Measurements from ENCODE around the gene PSEN1.

PSEN1 gene

DNA sequence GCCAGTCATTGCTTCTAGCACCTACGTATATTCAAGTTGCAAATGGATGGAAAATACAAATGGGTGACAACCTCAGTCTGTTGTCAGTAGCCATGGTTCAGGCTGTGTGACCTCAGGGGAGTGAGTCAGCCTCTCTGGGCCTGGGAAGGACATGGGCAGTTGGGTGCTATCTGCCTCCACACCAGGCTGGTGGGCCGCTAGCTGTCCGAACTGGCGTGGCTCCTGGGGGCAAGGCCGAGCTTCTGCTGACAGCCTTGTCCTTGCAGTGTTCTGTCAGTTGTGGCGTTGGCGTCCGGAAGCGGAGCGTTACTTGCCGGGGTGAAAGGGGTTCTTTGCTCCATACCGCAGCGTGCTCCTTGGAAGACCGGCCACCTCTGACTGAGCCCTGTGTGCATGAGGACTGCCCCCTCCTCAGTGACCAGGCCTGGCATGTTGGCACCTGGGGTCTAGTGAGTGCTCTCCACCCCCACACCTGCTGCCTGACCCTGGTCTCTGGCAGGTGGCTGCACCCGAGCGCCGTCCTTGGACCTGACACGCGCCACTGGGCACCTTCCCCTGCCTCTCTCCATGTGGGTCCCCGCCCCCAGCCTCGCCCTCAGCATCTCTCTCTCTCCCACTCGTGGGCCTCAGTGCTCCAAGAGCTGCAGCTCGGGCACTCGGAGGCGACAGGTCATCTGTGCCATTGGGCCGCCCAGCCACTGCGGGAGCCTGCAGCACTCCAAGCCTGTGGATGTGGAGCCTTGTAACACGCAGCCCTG, 118.1 kb downstream of the PSEN1 start:
- DNase-seq (ENCODE audit: low spot score): no peak

DNA sequence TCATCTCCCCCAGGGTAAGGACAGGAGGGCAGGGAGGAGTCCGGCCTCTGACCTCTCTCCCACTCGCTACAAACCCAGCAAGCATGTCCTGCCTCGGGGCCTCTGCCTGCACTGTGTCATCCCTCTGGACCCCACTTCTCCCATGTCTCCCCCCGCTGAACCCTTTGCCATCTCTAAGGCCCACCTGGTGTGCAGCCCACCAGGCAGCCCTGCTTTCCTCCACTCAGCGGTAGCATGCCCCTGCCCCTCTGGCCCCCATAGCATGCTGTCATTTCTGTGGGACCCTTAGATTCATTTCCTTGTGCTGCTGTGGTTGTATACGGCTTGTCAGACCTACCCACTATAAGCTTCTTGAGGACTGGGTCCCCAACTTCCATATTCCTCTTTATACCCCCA, 118.7 kb downstream of the PSEN1 start:
- no peak for DNase-seq (ENCODE audit: low spot score)

DNA sequence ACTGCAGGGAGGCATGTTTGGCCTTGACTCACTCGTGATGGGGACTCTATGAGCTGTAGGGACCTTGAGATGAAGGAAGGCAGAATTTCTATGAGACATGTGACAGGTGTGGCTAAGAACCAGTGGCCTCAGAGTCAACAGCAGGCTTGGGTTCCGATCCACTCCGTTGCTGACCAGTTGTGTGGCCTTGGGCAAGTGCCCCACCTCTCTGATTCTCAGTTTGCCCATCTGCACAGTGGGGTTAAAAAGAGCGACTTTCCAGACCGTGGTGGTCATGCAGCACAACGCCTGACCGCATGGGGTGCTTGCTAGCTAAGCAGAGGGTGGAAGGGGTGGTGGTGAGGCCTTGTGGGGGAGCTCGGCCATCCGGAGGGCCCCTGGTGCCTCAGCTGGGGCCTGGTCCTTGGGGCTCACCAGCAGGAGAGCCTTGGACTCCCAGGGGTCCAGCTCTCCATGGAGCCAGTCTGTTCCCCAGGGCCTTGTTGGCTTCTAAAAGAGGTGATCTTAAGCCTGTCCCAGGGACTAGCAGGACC, 119.5 kb downstream of the PSEN1 start:
- no peak for DNase-seq (ENCODE audit: low spot score)

DNA sequence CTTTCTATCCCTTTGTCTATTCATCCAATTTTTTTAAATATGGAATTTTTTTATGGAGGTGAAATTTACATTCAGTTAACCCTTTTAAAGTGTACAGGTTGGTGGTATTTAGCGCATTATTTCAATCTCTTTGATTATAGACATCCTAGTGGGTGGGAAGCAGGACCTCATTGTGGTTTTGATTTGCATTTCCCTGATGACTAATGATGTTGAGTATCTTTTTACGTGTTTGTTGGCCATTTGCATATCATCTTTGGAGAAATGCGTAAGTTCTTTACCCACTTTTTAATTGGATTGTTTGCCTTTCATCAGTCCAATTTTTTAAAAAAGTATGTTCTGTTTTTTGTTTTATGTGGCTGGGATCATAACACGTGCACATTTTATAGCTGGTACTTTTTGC, 121.8 kb downstream of the PSEN1 start:
- DNase-seq (ENCODE audit: low spot score): no peak

DNA sequence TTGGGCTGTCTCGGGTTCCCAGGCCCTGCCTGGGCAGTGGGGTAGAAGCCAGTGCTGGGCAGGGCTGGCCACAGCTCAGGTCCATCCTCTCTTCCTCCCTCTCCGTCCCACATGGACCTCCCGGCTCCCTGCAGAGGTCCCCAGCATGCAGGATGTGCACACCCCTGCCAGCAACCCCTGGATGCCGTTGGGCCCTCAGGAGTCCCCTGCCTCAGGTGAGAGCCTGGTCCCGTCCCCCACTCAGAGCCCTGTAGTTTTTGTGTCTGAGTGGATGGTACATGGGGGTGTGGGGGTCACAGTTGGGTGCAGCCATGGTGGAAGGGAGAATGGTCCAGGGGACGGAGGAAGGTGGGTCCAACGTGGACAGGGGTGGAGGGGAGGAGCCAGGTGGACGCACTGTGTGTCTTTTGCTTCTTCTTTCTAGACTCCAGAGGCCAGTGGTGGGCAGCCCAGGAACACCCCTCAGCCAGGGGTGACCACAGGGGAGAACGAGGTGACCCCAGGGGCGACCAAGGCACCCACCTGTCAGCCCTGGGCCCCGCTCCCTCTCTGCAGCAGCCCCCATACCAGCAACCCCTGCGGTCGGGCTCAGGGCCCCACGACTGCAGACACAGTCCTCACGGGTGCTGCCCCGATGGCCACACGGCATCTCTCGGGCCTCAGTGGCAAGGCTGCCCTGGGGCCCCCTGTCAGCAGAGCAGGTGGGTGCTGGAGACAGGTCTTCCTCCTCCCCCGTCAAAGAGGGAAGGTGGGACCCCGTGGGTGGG, 122.7 kb downstream of the PSEN1 start:
- DNase-seq (ENCODE audit: low spot score): no peak

DNA sequence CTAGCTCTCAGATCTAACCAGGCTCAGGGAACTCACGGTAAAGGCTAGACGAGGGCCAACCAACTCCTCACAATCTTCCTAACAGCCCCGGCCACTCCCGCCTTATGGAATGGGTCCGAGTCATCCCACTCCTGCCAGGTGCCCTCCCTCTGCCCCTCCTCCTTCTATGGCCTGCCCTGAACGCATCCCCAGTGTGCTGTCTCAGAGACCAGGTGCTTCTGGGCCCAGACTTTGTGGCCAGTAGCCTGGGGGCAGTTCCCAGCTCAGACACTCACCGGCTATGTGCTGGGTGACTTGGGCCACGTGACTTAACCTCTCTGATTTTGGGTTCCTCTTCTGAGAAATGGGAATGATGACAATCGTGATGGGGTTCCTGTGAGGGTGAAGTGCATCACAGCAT, 123.5 kb downstream of the PSEN1 start:
- no peak for DNase-seq (ENCODE audit: low spot score)

DNA sequence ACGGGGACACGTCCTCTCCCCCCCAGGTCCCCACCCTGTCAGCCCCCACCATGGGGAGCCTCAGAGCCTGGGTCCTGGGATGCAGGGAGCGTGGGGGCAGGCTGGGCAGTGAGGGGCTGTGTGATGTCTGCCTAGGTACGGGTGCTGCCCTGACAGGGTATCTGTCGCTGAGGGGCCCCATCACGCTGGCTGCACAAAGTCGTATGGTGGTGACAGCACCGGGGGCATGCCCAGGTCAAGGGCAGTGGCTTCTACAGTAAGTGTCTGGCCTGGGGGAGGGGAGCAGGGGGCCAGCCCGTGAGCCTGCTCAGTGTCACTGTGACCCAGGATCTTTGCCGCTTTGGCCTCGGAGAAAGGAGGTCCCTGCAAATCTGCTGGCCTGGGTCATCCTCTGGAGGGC, 124.3 kb downstream of the PSEN1 start:
- no peak for DNase-seq (ENCODE audit: low spot score)

DNA sequence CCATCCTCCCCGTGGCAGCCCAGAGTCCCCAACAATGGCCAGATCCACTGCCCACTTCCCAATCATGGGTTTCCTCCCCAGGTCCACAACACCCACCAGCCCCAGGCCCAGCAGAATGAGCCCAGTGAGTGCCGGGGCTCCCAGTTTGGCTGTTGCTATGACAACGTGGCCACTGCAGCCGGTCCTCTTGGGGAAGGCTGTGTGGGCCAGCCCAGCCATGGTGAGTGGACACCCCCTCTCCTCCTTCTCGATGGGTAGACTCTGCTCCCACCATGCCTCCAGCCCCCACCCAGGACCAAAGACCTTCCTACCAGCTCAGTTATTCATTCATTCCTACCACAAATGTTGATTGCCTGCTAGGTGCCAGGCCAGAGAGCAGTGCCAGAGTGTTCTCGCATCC, 124.8 kb downstream of the PSEN1 start:
- no peak for DNase-seq (ENCODE audit: low spot score)

DNA sequence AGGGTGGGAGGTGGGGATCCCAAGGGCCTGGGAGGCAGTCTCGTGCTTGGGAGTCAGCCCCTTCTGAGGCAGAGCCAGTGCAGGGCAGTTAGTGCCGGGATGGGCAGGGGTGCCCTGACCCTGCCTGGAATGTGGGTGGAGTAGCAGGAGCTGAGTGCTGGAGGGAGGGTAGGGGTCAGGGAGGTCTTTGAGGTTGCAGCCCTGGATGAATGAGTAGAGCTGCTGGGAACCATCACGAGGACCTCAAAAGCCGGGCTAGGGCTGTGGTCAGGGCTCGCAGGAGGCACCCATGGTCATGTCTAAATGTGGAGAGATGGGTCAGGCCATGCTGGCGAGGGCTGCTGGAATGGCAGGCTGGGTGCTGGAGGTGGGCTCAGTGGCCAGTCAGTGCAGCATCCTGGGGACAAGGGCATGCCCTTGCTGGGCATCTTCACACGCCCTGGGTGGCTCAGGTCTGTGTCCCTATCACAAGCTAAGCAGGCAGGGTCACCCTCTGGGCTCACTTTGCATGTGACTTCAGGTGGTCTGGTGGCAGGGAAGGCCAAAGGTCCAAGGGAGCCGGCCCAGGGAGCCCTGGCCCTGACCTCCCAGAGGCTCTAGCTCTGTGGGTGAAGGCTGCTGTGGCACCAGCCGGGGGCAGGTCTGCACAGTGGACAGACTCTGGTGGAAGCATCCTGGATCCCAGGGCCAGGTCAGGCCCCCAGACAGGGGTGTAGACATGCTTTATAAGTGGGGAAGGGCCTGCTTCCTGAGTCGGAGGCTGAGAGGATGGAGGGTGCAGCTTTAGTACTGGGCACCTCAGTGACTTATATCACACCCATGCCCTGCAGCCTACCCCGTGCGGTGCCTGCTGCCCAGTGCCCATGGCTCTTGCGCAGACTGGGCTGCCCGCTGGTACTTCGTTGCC, 125.5 kb downstream of the PSEN1 start:
- no peak for DNase-seq (ENCODE audit: low spot score)

DNA sequence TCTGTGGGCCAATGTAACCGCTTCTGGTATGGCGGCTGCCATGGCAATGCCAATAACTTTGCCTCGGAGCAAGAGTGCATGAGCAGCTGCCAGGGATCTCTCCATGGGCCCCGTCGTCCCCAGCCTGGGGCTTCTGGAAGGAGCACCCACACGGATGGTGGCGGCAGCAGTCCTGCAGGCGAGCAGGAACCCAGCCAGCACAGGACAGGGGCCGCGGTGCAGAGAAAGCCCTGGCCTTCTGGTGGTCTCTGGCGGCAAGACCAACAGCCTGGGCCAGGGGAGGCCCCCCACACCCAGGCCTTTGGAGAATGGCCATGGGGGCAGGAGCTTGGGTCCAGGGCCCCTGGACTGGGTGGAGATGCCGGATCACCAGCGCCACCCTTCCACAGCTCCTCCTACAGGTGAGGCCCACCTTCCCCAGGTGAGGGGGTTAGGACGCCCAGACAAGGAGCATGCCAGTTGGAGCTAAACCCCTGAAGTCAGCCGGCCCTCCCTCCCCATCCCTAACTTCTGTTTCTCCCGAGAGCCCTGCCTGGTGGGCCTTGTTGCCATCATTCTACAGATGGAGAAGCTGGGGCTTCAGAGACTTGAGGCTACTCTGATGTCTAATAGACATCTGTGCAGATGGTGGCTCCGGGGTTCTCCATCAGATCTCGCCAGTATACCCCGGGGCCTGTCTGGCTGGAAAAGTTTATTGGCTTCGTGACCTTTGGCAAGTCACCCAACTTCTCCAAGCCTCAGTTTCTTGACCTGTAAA, 126.3 kb downstream of the PSEN1 start:
- no peak for DNase-seq (ENCODE audit: low spot score)

DNA sequence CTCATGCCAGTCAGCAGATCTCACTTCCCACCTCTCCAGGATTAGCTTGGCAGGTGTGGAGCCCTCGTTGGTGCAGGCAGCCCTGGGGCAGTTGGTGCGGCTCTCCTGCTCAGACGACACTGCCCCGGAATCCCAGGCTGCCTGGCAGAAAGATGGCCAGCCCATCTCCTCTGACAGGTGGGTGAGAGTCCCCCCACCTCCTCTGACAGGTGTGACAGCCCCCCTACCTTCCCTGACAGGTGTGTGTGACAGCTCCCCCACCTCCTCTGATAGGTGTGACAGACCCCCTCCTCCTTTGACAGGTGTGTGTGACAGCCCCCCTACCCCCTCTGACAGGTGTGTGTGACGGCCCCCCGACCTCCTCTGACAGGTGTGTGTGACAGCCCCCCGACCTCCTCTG, 127.3 kb downstream of the PSEN1 start:
- no peak for DNase-seq (ENCODE audit: low spot score)

DNA sequence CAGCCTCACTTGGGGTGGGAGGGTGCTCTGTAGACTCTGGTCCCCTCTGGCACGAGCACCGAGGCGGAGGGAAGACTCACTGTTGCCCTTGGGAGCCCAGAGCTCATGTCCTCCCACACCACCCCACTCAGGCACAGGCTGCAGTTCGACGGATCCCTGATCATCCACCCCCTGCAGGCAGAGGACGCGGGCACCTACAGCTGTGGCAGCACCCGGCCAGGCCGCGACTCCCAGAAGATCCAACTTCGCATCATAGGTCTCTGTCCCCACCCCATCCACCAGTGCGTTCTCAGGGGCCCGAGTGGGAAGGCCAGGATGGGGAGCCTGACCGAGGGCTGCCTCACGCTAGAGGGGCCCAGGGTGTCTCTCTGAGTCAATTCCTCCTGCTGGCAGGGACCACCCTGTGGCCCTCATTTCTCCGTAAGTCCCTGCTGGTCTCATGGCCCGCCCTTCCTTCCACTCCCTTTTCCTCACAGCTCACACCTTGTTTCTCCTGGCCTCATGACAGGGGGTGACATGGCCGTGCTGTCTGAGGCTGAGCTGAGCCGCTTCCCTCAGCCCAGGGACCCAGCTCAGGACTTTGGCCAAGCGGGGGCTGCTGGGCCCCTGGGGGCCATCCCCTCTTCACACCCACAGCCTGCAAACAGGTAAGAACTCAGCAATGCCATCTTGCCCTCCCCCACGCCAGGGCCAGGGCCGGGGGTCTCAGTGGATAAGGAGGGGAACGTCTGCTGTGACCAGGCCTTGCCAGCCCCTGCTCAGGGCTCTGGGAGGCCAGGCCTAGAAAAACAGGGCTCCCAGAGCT, 128.0 kb downstream of the PSEN1 start:
- no peak for DNase-seq (ENCODE audit: low spot score)

DNA sequence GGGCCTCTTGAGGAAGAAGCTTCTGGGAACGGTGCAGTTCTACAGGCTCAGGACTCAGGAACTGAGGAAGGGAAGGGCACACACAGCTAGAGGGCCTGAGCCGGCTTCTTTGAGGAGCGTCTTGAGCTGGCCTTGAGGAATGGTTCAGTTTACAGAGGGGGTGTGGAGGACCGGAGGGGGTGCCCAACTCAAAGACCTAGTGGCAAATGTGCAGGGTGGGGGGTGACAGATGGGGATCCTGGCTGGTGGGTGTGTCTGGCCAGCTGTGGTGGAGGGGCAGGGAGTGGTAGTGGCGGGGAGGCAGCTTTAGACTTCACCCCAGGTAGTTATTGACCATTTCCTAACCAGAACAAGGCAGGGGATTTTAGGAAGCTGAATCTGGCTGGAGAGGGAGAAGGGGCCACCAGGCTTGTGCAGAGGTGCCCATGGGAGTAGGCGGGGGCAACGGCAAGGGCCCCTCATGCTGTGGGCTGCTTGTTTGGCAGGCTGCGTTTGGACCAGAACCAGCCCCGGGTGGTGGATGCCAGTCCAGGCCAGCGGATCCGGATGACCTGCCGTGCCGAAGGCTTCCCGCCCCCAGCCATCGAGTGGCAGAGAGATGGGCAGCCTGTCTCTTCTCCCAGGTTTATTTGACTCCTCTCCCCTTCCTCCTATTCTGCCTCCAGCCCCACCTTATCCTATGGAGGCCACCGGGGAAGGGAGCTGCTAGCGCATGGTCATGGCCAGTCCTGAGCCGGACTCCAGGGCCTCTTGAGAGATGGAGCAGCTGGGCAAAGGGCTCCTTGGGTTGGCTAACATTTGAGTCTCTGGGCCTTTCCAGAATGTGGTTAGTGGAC, 128.8 kb downstream of the PSEN1 start:
- no peak for DNase-seq (ENCODE audit: low spot score)

DNA sequence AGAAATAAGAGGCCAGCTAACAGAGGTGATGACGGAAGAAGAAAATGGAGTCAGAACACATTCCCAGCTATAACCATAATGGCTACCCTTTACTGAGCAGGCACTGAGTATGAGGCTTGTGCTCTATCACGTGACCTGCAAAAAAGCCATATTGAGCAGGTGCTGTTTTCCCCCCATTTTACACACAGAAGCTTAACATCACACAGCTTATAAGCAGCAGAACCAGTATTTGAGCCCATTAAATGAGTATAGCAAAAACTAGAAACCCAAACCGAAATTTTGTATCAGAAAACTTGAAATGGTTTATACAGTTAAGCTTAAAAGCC, 129.4 kb downstream of the PSEN1 start:
- no peak for DNase-seq (ENCODE audit: low spot score)

DNA sequence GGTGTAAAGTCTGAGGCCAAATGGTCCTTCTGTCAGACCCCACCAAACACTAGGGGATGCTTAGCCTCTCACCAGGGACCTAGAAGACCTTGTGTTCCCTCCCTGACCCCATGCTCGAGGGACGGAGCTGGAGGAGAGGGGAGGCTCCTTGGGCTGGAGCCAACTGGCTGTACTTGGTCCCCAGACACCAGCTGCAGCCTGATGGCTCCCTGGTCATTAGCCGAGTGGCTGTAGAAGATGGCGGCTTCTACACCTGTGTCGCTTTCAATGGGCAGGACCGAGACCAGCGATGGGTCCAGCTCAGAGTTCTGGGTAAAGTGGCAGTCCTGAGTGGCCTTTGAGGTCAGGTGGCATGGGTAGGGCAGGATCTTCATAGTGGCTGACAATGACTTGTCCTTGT, 130.0 kb downstream of the PSEN1 start:
- no peak for DNase-seq (ENCODE audit: low spot score)

DNA sequence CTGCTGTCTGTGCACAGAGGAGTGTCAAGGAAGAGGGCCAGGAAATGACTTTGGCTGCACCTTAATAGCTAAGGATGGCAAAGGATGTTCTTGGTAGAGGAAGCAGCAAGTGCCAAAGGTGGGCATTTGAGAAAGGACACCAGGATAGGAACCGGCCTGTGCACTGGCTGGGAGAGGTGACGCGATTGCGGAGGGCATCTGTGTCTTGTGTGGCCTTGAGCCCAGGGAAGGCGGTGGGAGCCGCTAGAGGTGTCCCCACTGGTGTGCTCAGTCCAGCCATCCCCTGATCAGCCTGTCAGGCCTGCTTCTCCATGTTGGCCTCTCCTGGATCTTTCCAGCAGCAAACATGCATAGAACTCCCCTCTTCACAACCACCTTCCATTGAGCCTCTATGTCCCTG, 131.2 kb downstream of the PSEN1 start:
- no peak for DNase-seq (ENCODE audit: low spot score)

DNA sequence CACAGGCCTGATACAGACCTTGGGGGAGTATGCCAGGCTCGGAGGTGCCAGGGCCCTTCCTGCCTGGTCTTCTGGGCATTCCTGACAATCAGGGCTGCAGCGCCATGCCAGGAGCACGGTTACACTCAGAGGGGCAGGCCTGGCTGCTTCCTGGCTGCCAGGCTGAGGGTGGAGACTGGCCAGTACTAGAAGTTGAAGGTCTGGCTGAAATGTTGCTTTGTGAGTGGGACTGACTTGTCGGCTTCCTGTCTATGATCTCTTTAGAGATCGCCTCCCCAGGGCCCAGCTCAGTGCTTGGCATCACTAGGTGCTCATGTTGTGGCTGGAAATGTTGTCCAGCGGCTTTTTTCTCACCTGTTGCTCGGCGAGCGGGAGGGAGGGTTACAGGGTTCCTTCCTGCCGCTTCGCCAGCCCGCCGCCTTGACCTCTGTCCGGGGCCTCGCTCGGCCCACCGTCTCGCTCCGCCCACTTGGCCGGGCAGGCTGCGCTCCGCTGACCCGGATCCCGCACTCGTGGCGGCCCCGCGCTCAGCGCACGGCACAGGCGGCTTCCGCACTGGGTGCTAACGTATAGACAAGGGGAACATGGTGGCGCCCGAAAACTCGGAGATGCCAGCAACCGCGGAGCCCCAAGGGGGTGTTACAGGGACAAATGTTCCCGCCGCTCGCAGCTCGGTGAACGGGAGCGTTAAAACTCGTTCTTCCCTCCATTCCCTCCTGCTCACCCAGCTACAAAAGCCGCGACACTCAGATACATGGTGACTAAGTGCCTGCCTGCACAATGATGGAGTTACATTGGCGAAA, 133.6 kb downstream of the PSEN1 start:
- DNase-seq (ENCODE audit: low spot score): no peak

DNA sequence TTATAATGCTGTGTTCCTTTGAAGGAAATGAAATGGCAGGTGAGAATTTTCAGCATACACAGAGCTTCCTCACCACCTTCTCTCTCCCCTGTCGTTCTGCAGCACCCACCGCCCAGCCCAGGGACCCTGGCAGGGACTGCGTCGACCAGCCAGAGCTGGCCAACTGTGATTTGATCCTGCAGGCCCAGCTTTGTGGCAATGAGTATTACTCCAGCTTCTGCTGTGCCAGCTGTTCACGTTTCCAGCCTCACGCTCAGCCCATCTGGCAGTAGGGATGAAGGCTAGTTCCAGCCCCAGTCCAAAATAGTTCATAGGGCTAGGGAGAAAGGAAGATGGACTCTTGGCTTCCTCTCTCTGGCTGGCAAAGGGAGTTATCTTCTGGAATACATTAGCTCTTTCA, 136.1 kb downstream of the PSEN1 start:
- no peak for DNase-seq (ENCODE audit: low spot score)
